Effector CD4-positive, alpha-beta T cell (primary cell): ENCODE data around the gene FSD1L.
"Not testable (repeated sequence)": the region's sequence is repeated elsewhere in the genome, so short reads cannot be mapped to it uniquely, and the experiment has no call there.

Source experiments
- DNase-seq: peaks from one replicate; pipeline ENCODE4 v3.0.0-alpha.2; 2020

Gene FSD1L

GRCh38 chr9:105496826-105497225, 49.0 kb downstream of the FSD1L start:
- no peak for DNase-seq

DNA sequence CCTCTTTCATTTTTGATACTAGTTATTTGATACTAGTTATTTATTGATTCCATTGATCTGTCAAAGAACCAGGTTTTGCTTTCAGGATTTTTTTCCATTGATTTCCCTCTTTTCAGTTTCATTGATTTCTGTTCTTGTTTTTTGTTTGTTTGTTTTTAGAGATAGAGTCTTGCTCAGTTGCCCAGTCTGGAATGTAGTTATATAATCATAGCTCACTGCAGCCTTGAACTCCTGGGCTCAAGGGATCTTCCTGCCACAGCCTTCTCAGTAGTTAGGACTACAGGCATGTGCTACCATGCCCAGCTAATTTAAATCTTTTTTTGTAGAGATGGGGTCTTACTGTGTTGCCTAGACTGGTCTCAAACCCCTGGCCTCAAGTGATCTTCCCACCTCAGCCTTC, 49.9 kb downstream of the FSD1L start:
- no peak for DNase-seq

- DNase-seq = no peak
These were observed 52.4 kb downstream of the FSD1L start for GRCh38 chr9:105500108-105500766.

DNA sequence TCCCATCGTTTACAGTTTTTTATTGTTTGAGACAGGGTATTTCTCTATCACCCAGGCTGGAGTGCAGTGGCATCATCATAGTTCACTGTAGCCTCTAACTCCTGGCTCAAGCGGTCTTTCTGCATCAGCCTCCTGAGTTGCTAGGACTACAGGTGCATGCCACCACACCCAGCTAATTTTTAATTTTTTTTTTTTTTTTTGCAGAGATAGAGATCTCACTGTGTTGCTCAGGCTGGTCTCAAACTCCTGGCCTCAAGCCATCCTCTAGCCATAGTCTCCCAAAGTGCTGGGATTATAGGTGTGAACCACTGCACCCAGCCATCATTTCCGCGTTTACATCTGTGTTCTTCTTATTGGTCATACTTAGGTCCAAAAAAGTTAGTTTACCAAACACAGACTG, 53.6 kb downstream of the FSD1L start:
- no peak for DNase-seq

DNA sequence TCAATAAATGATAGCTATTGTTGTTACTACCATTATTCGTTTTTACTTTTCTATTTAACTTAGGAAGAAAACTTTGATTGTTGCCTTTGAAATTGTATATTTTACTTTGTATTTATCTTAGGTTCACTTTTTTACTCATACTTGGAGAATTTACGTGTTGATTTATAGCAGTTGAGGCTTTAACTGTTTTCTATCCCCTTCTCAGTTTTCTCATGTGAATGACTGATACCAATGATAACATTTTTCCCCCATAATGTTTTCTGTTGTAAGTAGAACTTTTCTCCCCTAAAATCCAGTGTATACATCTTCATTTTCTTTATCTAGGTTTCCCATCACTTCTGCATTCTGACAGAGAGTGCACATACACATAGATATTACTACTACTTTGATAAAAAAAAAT, 54.4 kb downstream of the FSD1L start:
- DNase-seq = no peak

- no peak for DNase-seq
These were observed 56.0 kb downstream of the FSD1L start for GRCh38 chr9:105503881-105504280.

DNA sequence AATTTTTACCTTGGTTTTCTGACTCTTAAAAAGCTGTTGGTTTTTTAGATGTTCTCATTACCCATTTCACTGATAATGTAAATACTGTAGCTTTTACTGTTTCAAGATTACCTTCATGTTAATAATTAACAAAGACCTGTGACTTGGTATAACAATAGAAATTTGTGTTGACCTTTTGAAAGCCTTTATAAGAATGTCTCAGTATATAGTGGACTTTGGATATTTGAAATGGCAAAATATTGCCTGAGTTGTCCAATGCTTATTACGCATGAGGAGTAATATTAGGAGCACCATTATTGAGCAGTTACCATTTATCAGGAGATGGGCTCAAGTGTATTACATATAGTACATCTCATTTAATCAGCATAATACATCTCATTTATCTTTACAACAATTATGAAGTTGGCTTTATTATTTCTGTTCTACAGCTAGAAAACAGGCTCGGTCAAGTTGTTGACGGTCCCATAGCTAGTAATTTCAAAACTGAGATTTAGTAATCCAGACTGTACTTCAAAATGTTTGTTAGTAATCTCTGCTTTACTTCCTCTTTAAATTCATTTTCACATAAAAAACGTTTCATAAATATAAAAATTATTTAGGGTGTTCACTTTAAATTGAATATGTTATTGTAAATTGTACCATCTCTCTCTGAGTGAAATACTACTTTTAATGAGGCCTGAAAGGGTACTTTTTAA, 59.4 kb downstream of the FSD1L start:
- DNase-seq = no peak

- no peak for DNase-seq
These were observed 60.7 kb downstream of the FSD1L start for GRCh38 chr9:105508530-105508929.

- DNase-seq = no peak
These were observed 62.2 kb downstream of the FSD1L start for GRCh38 chr9:105510024-105510423.

DNA sequence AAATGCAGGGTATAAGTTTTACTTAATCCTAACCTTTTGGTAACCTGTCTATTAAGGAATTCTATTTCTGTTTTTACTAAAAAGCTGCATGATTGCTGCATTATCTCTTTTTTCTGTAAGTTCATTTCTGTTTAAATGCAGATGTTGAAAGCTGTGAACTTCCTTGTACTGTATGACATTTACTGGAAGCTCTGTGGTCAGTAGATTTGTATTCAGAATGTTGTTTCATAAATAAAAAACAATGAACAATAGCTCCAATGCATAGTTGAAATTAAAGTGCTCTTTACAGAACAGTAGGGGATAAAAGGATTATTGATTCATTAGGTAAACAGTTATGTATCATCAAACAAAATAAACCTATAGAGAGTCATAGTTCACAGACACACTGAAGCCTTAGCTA, 63.6 kb downstream of the FSD1L start:
- no peak for DNase-seq

- DNase-seq = no peak
These were observed 68.1 kb downstream of the FSD1L start for GRCh38 chr9:105515811-105516413.

DNA sequence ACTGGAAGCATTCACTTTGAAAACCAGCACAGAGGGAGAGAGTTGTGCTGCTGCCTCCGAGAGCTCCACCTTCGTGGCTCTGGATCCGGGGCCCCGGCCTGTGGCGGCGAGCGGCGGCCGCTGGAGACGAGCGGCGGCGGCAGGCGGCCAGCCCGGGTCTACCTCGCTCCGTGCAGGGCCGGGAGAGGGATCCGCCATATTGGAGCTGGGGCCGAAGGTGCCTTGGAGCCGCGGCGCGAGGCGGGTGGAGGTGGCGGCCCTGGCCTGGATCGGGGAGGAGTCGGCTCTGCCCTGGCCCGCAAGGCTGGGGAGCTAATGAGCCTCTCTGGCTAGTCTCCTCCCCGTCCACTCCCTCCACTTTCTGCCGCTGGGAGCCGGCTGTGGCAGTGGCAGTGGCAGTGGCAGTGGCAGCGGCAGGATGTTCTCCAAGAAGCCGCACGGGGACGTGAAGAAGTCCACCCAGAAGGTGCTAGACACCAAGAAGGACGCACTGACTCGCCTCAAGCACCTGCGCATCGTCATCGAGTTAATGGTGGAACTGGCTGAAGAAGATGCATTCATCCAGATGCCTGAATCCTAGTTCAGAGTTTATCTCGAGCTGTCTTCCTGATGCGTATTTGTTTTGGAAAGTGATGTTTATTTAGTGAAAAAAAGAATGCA, 72.0 kb downstream of the FSD1L start:
- not testable (repeated sequence) for DNase-seq

DNA sequence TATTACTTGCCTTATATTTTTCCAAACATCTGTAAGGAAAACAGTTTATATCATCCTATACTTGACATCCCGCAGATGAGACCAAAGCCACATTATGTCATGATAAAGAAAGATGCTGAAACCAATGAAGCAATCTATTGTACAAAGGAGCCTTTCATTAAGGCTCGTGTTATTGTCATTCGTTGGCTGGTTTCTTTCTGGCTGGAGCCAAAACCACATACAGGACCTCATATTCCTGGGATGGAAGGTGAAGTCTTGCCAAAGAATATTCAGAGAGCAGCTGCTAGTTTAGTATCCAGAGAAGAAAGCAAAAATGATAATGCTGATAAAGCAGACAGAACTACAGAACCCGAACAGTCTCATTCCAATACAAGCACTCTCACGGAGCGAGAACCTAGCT, 73.2 kb downstream of the FSD1L start:
- not testable (repeated sequence) for DNase-seq

DNA sequence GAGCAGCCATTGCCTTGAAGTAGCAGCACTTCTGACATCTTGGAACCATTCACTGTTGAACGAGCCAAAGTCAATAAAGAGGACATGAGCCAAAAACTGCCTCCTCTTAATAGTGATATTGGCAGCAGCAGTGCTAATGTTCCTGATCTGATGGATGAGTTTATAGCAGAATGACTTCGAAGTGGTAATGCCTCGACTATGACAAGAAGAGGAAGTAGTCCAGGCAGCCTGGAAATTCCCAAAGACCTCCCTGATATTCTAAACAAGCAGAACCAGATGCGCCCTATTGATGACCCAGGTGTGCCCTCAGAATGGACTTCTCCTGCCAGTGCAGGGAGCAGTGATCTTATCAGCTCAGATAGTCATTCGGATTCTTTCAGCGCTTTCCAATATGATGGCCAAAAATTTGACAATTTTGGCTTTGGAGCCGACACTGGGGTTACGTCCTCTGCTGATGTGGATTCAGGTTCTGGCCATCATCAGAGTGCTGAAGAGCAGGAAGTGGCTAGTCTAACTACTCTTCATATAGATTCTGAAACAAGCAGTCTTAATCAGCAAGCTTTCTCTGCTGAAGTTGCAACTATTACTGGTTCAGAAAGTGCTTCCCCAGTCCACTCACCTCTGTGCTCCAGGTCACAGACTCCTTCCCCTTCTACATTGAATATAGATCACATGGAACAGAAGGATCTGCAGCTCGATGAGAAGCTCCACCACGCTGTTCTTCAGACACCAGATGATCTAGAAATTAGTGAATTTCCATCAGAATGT, 75.0 kb downstream of the FSD1L start:
- not testable (repeated sequence) for DNase-seq

- DNase-seq = no peak
These were observed 83.7 kb downstream of the FSD1L start for GRCh38 chr9:105531530-105531929.

- no peak for DNase-seq
These were observed 88.3 kb downstream of the FSD1L start for GRCh38 chr9:105535920-105536668.

DNA sequence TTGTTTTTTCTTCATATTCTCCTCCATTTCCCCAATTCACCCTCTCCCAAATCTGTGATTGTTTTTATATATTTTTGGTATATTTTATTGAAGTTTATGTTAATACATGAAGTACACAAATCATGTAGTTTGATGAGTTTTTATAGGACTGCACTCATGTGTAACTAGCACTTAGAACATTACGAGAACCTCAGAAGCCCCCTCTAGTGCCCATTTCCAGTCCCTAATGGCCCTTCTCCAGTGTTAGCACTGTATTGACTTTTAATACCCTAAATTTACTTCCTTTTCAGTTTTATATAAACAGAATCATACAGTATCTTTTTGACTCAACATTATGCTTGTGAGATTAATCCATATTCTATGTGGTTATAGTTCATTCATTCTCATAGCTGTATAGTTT, 91.6 kb downstream of the FSD1L start:
- no peak for DNase-seq

GRCh38 chr9:105541838-105542237, 94.0 kb downstream of the FSD1L start:
- DNase-seq = no peak

GRCh38 chr9:105554042-105554441, 106.2 kb downstream of the FSD1L start:
- DNase-seq = no peak

DNA sequence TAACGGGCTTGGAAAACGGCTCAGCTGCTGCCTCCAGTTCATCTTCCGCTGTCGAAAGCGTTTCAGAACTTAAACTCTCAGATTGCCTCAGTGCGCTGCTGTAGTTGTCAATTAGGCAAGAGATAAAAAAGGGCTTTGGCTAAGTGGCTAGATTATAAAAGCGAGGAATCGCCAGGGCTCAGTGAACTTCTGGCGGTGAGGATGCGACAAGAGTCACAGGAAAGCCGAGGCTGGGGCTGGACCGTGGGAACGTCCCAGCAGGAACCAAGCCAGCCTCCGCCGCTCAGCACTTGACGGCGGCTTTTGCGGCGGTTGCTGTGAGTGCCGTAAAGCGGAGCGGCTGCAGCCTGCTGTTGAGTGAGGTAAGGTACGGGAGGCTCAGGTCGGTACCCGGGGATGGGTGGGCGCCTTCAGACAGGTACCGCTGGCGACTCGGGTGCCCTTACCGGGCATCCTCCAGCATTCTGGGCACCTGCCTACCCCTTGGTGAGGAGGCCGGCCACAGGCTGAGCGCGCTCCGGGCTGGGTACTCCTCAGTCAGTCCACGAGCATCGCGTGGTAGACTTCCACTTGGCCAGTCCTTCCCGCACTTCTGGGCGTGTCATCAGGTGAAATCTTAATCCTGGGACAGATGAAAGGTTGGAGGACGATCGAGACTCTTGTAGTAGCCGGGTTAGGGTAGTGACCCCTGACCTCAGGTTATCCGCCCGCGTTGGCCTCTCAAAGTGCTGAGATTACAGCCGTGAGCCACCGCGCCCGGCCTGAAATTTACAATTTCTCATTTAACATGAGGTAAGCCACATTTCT, 110.2 kb downstream of the FSD1L start, which contains the start of gene FKTN:
Gene FKTN, plus strand, starts transcription at position 328 of the 807 bp plus-strand sequence. CDS start 16,902 bp downstream, outside the sequence.
- peak; percentile 70 for DNase-seq

GRCh38 chr9:105572455-105572854, 124.6 kb downstream of the FSD1L start:
- no peak for DNase-seq
